Neural crest cell (in vitro differentiated cells): ENCODE data around the gene ESYT3. TPM values are rescaled to one million over a fixed set of nuclear protein-coding genes. Genes with fewer than 3 reads are reported as not detected.

Experiments
- DNase-seq: peaks from one replicate; pipeline ENCODE4 v3.0.0; 2021; ENCODE audit warnings: low read depth, mixed read lengths, low spot score
- H3K27ac Mint-ChIP-seq: one replicate; pipeline ENCODE4 v1.8.0; 2021; ENCODE audit warnings: mild to moderate bottlenecking, mixed read lengths; ENCODE audit not compliant: unreplicated experiment
- H3K27me3 Mint-ChIP-seq: 2 replicates; pipeline ENCODE4 v1.8.0; 2021; ENCODE audit warnings: low read depth, mild to moderate bottlenecking, mixed read lengths
- H3K36me3 Mint-ChIP-seq: 2 replicates; pipeline ENCODE4 v1.8.0; 2021; ENCODE audit warnings: low read depth, mild to moderate bottlenecking, mixed read lengths
- H3K4me1 Mint-ChIP-seq: 2 replicates; pipeline ENCODE4 v1.8.0; 2021; ENCODE audit warnings: mixed read lengths
- H3K4me3 Mint-ChIP-seq: one replicate; pipeline ENCODE4 v1.8.0; 2021; ENCODE audit warnings: mild to moderate bottlenecking, mixed read lengths
- H3K9me3 Mint-ChIP-seq: 2 replicates; pipeline ENCODE4 v1.8.0; 2021; ENCODE audit warnings: mixed read lengths
- CTCF ChIP-seq: fragments of 200-600 bp; sonication (generic); conservative IDR thresholded peaks from 2 replicates; pipeline ENCODE4 v1.5.0; 2021; ENCODE audit warnings: antibody characterized with exemption, mild to moderate bottlenecking
- total RNA-seq: library from RNA; stranded (reverse); gene quantifications from 2 replicates; pipeline ENCODE4 v1.2.1, GENCODE V29; 2021

The ESYT3 gene
- total RNA-seq, 1 donor from 2014 or later: 0.44 TPM

GRCh38 chr3:138459619-138460535, 25.5 kb downstream of the ESYT3 start:
- H3K27me3 Mint-ChIP-seq: no peaks in the 10 kb centered on the region
- H3K4me1 Mint-ChIP-seq: peaks cover 4% of the 10 kb centered on the region
- H3K4me3 Mint-ChIP-seq: no peak overlapping the region
- TF ChIP-seq CTCF: no peak
- DNase-seq: no peak
- H3K36me3 Mint-ChIP-seq: no peaks in the 10 kb centered on the region
- H3K27ac Mint-ChIP-seq: no peak overlapping the region
- no peaks in the 10 kb centered on the region for H3K9me3 Mint-ChIP-seq

- H3K27ac Mint-ChIP-seq: no peak overlapping the region
- H3K27me3 Mint-ChIP-seq: no peaks in the 10 kb centered on the region
- DNase-seq: no peak
- peaks cover 4% of the 10 kb centered on the region for H3K4me1 Mint-ChIP-seq
- no peak for TF ChIP-seq CTCF
- H3K36me3 Mint-ChIP-seq: no peaks in the 10 kb centered on the region
- no peak overlapping the region for H3K4me3 Mint-ChIP-seq
- no peaks in the 10 kb centered on the region for H3K9me3 Mint-ChIP-seq
Observed at GRCh38 chr3:138460536-138461205, 26.3 kb downstream of the ESYT3 start.

DNA sequence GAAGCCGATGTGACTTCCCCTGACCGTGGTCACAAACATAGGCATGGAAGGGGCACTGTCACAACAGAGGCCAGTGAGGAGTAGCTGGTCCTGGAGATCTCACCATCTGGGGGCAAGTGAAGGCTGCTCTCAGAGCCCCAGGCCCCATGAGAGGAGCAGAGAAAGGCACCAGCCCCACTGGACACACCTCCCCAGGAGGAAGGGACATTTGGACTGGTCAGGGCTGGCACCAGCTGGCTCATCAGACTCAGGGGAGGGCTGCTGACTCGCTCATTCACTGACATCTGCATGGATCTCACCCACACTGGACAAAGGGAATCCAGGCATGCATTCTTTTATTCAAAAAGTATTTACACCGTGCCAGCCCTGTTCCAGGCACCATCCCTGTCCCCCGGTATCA, 26.8 kb downstream of the ESYT3 start:
- Mint-ChIP-seq H3K27me3 (no peaks in the 10 kb centered on the region), H3K4me3 (no peak overlapping the region), H3K4me1 (peaks cover 4% of the 10 kb centered on the region), H3K36me3 (no peaks in the 10 kb centered on the region), H3K27ac (no peak overlapping the region), H3K9me3 (no peaks in the 10 kb centered on the region)
- no peak for DNase-seq
- no peak for TF ChIP-seq CTCF

- Mint-ChIP-seq H3K4me1 (peaks cover 4% of the 10 kb centered on the region), H3K9me3 (no peaks in the 10 kb centered on the region), H3K27ac (no peak overlapping the region), H3K4me3 (no peak overlapping the region), H3K36me3 (no peaks in the 10 kb centered on the region), H3K27me3 (peaks cover 2% of the 10 kb centered on the region)
- no peak for TF ChIP-seq CTCF
- DNase-seq: no peak
Observed at GRCh38 chr3:138461896-138462295, 27.5 kb downstream of the ESYT3 start.

DNA sequence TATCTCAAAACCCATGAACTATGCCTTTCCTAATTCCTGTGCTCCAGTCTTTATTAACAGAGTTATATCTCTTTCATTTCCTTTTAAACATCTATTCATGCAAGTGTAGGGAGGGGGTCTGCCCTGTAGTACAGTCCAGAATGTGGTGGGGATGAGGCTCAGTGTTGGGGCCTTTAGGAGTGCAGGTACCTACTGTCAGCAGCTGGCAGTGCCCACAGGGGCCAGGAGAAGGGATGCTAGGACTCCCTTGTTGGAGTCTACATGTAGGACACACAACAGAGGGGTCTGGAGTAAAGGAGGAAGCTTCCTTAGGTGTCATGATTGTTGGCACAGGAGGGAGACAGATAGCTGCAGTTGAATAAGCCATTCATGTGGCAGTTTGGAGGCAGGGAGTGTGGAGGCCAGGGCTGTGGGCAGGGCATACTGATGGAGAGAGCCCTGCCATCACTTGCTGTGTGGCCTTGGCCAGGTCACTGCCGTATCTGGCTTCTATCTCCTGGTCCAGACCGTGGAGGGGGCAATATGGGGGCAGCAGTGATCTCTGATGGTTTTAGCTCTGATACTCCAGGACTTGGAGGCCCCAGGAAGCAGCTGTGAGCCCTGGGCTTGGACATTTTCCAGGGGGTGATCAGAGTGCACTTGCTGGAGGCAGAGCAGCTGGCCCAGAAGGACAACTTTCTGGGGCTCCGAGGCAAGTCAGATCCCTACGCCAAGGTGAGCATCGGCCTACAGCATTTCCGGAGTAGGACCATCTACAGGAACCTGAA, 29.5 kb downstream of the ESYT3 start:
- H3K27me3 Mint-ChIP-seq: peaks cover 2% of the 10 kb centered on the region
- DNase-seq: no peak
- H3K4me1 Mint-ChIP-seq: no peaks in the 10 kb centered on the region
- H3K4me3 Mint-ChIP-seq: no peak overlapping the region
- no peak for TF ChIP-seq CTCF
- H3K9me3 Mint-ChIP-seq: no peaks in the 10 kb centered on the region
- H3K36me3 Mint-ChIP-seq: no peaks in the 10 kb centered on the region
- no peak overlapping the region for H3K27ac Mint-ChIP-seq
